ENCODE data around the gene EDARADD.

DNA sequence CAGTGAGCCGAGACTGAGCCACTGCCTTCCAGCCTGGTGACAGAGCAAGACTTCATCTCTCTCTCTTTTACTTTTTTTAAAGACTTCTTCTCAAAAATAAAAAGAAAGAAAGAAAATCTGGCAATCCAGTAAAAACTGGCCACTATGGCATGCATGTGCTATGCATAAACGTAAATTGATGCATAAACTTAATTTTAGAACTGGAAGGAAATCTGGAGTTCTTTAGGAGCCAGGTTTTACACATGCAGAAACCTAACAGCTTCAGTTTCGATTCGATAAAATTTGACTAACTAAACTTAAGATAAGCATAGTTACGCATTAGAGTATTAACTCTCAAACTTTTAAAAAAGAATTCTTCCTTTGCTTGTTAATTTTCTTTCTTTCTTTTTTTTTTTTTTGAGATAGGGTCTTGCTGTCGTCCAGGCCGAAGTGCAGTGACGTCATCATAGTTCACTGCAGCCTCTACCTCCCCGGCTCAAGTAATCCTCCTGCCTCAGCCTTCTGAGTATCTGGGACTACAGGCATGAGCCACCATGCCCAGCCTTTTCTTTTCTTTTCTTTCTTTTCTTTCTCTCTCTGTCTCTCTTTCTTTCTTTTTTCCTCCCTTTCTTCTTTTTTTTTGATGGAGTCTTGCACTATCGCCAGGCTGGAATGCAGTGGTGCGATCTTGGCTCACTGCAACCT, 117.8 kb downstream of the EDARADD start:
- no peak for TF ChIP-seq ZNF274 (IDR thresholded peaks at IDR 0.05; ENCODE audit: low read depth, low read length)
- no peak for TF ChIP-seq SUZ12 (IDR thresholded peaks at IDR 0.05; ENCODE audit: extremely low read depth, insufficient read depth, insufficient read length)
- TF ChIP-seq YY1 (IDR thresholded peaks at IDR 0.05; ENCODE audit: insufficient read depth, insufficient read length), result no peak

Measured in NT2/D1 (cell line).